ENCODE measurements around the gene MTG2. TPM values are rescaled to one million over a fixed set of nuclear protein-coding genes. Genes with fewer than 3 reads are reported as not detected.
A peak's percentile ranks its signal among the peaks of the same experiment; 100 is the strongest.

The MTG2 gene
- total and polyA plus RNA-seq, 4 experiments from 2014 or later: 15.9 to 50.7 (median 36.2) TPM

DNA sequence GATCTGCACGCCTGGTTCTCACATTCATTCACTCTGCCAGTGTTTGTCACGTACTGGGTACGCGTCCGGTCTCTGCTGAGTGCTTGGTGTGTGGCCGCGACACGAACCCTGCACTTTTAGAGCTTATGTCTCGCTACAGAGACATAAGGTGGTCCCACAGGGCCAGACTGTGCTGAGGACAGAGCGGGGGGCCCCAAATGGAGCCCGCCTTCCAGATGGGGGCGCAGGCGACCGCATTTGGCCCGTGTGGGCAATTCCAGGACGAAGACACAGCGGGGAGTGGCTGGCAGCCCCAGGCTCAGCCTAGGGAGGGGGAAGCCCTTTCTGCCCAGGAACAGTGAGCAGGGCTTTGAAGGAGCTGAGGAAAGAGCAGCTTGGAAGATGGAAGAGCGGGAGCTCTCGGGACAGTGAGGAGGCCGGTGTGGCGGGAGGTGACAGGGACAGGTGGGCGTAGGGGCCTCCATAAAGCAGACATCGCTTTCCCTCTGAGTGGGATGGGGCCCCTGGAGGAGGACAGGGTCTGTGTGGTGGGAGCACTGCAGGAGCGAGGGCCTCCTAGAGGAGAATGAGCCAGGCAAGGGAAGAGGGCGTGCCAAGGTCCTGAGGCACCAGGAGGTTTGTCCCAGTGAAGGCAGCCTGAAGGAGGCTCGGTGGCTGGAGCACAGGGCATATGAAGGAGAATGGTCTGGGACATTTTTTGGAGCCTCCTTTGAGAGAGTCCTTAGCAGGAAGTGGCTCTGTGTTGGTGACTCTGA is 7.8 kb upstream of the MTG2 start:
- H3K9me3 Mint-ChIP-seq: no peaks in the 10 kb centered on the region
- POLR2A ChIA-PET (ENCODE audit: partially characterized antibody): no interaction called here
- no peaks in the 10 kb centered on the region for H3K9me3 ChIP-seq (ENCODE audit: control insufficient read depth in 1 of 2, low read length in 2 of 2)
- peaks cover 10 to 20% of the 10 kb centered on the region in 2 donors for H3K36me3 Mint-ChIP-seq
- peak overlapping the region in 3 of 7 donors; percentile 12 to 68 (median 47) for H3K27ac Mint-ChIP-seq
- CTCF ChIA-PET (ENCODE audit: partially characterized antibody): interaction anchor here (0.9 kb wide), 1 partner anchor 164 kb away, joined by 3 read pairs; no protein-coding TSS in a partner anchor
- H3K4me1 ChIP-seq (ENCODE audit: insufficient read depth, low read length): no peaks in the 10 kb centered on the region
- H3K4me1 Mint-ChIP-seq: no peaks in the 10 kb centered on the region
- H3K4me3 Mint-ChIP-seq: peak overlapping the region in 1 of 8 donors; percentile 15
- no peaks in the 10 kb centered on the region for H3K27me3 Mint-ChIP-seq
- no peaks in the 10 kb centered on the region for H3K27me3 ChIP-seq (ENCODE audit: insufficient read depth, low read length)
- intact Hi-C loops (cut with micrococcal nuclease): no loop called here
- peaks cover 4% of the 10 kb centered on the region for H3K36me3 ChIP-seq (ENCODE audit: insufficient read depth, low read length)
- no peak for DNase-seq
- no peak overlapping the region for H3K4me3 ChIP-seq (ENCODE audit: low read length in 2 of 2)
- H3K27ac ChIP-seq (ENCODE audit: low read depth, low read length): no peak overlapping the region

DNA sequence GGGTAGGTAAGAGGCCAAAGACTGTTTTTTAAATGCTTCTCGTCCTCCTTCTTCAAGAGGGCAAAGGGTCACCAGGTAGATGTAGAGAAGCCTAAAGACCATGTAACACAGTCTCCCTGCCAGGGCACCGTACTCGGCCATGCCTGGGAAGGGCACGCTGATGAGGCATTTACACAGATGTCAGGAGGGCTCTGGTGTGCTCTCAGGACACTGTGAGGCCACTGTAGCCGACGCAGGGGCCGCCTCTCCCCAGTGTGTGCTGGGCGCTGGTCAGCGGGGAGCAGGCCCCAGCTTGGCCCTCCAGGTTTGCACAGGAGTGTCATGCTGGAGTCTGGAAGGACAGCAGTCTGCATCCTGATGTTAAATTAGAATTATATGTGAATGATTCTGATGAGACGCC is 7.1 kb upstream of the MTG2 start:
- Mint-ChIP-seq H3K27ac (peak overlapping the region in 1 of 7 donors; percentile 68), H3K27me3 (no peaks in the 10 kb centered on the region), H3K36me3 (peaks cover 10 to 20% of the 10 kb centered on the region in 2 donors), H3K4me3 (no peak overlapping the region), H3K4me1 (no peaks in the 10 kb centered on the region), H3K9me3 (no peaks in the 10 kb centered on the region)
- no peak overlapping the region for H3K27ac ChIP-seq (ENCODE audit: low read depth, low read length)
- H3K9me3 ChIP-seq (ENCODE audit: control insufficient read depth in 1 of 2, low read length in 2 of 2): no peaks in the 10 kb centered on the region
- DNase-seq: no peak
- POLR2A ChIA-PET (ENCODE audit: partially characterized antibody): no interaction called here
- H3K4me1 ChIP-seq (ENCODE audit: insufficient read depth, low read length): no peaks in the 10 kb centered on the region
- CTCF ChIA-PET (ENCODE audit: partially characterized antibody): no interaction called here
- intact Hi-C loops (cut with micrococcal nuclease): no loop called here
- peaks cover 4% of the 10 kb centered on the region for H3K36me3 ChIP-seq (ENCODE audit: insufficient read depth, low read length)
- no peak overlapping the region for H3K4me3 ChIP-seq (ENCODE audit: low read length in 2 of 2)
- no peaks in the 10 kb centered on the region for H3K27me3 ChIP-seq (ENCODE audit: insufficient read depth, low read length)

DNA sequence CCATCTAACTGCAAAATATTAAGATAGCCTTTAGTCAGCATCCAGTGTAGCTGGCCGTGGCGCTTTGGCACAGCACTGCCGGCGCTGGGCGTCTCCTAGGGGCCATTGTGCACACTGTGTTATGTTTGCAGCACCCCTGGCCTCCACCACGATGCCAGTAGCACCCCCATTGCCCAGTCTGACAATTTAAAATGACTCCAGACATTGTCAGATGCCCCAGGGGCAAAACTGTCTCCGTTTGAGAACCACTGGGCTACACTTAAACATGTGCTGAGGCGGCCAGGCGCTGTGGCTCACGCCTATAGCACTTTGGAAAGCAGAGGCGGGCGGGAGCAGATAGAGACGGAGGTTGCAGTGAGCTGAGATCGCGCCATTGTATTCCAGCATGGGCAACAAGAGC is 6.0 kb upstream of the MTG2 start:
- no peaks in the 10 kb centered on the region for H3K9me3 Mint-ChIP-seq
- DNase-seq: no peak
- CTCF ChIA-PET (ENCODE audit: partially characterized antibody): no interaction called here
- Histone ChIP-seq H3K36me3 (ENCODE audit: insufficient read depth, low read length) (peaks cover 4% of the 10 kb centered on the region), H3K27ac (ENCODE audit: low read depth, low read length) (no peak overlapping the region), H3K9me3 (ENCODE audit: control insufficient read depth in 1 of 2, low read length in 2 of 2) (no peaks in the 10 kb centered on the region), H3K27me3 (ENCODE audit: insufficient read depth, low read length) (no peaks in the 10 kb centered on the region), H3K4me1 (ENCODE audit: insufficient read depth, low read length) (peaks cover 3% of the 10 kb centered on the region), H3K4me3 (ENCODE audit: low read length in 2 of 2) (no peak overlapping the region)
- H3K4me3 Mint-ChIP-seq: no peak overlapping the region
- POLR2A ChIA-PET (ENCODE audit: partially characterized antibody): no interaction called here
- peaks cover 10 to 18% of the 10 kb centered on the region in 2 donors for H3K36me3 Mint-ChIP-seq
- H3K4me1 Mint-ChIP-seq: peaks cover 3 to 4% (median 3%) of the 10 kb centered on the region in 4 donors
- peak overlapping the region in 1 of 7 donors; percentile 36 for H3K27ac Mint-ChIP-seq
- H3K27me3 Mint-ChIP-seq: no peaks in the 10 kb centered on the region
- intact Hi-C loops (cut with micrococcal nuclease): no loop called here

DNA sequence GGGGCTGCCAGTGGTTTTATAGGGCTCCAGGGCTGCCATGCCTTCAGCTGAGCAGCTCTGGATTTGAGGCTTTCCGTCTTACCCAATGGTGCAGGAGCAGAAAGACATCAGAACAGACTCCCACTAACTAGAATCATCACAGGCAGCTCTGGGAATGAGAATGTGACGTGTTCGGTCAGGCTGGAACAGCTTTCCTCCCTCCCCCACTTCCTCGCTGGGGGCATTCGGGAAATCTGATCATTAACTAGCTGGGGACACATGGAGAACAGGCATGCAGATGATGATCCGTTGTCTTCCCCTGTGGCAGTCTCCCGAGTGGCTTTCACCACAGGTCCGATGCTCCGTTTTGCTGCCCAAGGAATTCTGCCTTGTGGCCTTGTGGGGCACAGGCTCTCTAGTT is 5.5 kb upstream of the MTG2 start:
- ChIA-PET POLR2A (ENCODE audit: partially characterized antibody) (no interaction called here), CTCF (ENCODE audit: partially characterized antibody) (interaction anchor here (0.7 kb wide), 1 partner anchor 692 kb away, joined by 3 read pairs; no protein-coding TSS in a partner anchor)
- Histone ChIP-seq H3K9me3 (ENCODE audit: control insufficient read depth in 1 of 2, low read length in 2 of 2) (no peaks in the 10 kb centered on the region), H3K27ac (ENCODE audit: low read depth, low read length) (no peak overlapping the region), H3K27me3 (ENCODE audit: insufficient read depth, low read length) (no peaks in the 10 kb centered on the region), H3K4me3 (ENCODE audit: low read length in 2 of 2) (no peak overlapping the region), H3K36me3 (ENCODE audit: insufficient read depth, low read length) (peaks cover 4% of the 10 kb centered on the region), H3K4me1 (ENCODE audit: insufficient read depth, low read length) (peaks cover 7% of the 10 kb centered on the region)
- H3K9me3 Mint-ChIP-seq: no peaks in the 10 kb centered on the region
- peaks cover 6 to 8% (median 7%) of the 10 kb centered on the region in 4 donors for H3K4me1 Mint-ChIP-seq
- DNase-seq: no peak
- H3K27me3 Mint-ChIP-seq: no peaks in the 10 kb centered on the region
- H3K4me3 Mint-ChIP-seq: no peak overlapping the region
- intact Hi-C loops (cut with micrococcal nuclease): no loop called here
- peaks cover 10 to 19% of the 10 kb centered on the region in 2 donors for H3K36me3 Mint-ChIP-seq
- H3K27ac Mint-ChIP-seq: no peak overlapping the region

DNA sequence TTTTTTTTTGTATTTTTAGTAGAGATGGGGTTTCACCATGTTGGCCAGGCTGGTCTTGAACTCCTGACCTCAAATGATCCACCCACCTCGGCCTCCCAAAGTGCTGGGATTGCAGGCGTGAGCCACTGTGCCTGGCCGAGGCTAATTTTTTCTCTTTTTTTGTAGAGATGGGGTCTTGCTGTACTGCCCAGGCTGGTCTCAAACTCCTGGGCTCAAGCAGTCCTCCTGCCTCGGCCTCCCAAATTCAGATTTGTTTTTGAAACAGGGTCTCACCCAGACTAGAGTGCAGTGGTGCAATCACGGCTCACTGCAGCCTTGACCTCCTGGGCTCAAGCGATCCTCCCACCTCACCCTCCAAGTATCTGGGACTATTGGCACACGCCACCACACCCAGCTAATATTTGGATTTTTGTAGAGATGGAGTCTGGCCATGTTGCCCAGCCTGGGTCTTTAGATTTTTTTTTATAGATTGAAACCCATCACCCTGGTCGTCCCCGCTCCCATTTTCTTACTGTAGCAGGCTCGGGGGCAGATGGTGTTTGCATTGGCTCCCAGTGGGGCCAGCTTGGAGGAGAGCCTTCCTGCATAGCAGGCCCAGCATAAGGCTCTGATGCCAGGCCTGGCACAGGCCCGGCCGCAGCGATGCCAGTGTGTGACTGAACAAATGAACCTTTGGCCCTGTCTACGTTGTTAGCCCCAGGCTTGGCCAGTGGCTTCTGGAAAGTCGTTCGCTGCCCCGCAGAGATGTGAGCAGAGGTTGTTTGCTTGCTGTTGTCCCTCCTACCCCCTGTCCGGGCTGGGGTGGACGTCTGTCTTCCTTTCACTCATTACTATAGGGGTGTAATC is 4.3 kb upstream of the MTG2 start:
- POLR2A ChIA-PET (ENCODE audit: partially characterized antibody): no interaction called here
- Mint-ChIP-seq H3K4me3 (no peak overlapping the region), H3K27ac (no peak overlapping the region), H3K27me3 (no peaks in the 10 kb centered on the region), H3K36me3 (peaks cover 10 to 25% of the 10 kb centered on the region in 2 donors), H3K9me3 (peaks cover 0 to 2% (median 0%) of the 10 kb centered on the region in 8 donors), H3K4me1 (peaks cover 10 to 18% (median 11%) of the 10 kb centered on the region in 4 donors)
- Histone ChIP-seq H3K4me1 (ENCODE audit: insufficient read depth, low read length) (peaks cover 9% of the 10 kb centered on the region), H3K4me3 (ENCODE audit: low read length in 2 of 2) (no peak overlapping the region), H3K9me3 (ENCODE audit: control insufficient read depth in 1 of 2, low read length in 2 of 2) (no peaks in the 10 kb centered on the region), H3K36me3 (ENCODE audit: insufficient read depth, low read length) (peaks cover 4% of the 10 kb centered on the region), H3K27me3 (ENCODE audit: insufficient read depth, low read length) (no peaks in the 10 kb centered on the region), H3K27ac (ENCODE audit: low read depth, low read length) (no peak overlapping the region)
- intact Hi-C loops (cut with micrococcal nuclease): no loop called here
- DNase-seq: no peak
- CTCF ChIA-PET (ENCODE audit: partially characterized antibody): no interaction called here

DNA sequence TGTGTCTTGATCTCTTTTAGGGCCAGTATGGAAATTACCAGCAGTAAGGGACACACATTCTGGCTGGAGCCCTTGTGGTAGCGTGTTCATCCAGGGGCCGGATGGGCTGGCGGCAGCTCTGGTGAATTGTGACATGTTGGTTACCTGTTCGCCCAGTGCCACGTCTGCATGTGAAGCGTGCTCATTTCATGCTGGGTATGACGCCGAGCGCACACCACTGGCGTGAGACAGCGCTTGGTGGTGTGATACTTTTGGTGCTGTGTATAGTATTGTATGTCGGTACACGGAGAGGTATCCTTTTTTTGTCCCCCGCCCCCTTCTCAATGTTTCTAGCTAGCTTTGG is 3.7 kb upstream of the MTG2 start:
- no peak overlapping the region for H3K4me3 ChIP-seq (ENCODE audit: low read length in 2 of 2)
- Mint-ChIP-seq H3K27me3 (no peaks in the 10 kb centered on the region), H3K4me1 (peaks cover 13 to 24% (median 15%) of the 10 kb centered on the region in 4 donors), H3K9me3 (peaks cover 0 to 2% (median 0%) of the 10 kb centered on the region in 8 donors), H3K27ac (no peak overlapping the region), H3K4me3 (no peak overlapping the region), H3K36me3 (peaks cover 7 to 22% of the 10 kb centered on the region in 2 donors)
- intact Hi-C loops (cut with micrococcal nuclease): no loop called here
- H3K27ac ChIP-seq (ENCODE audit: low read depth, low read length): no peak overlapping the region
- ChIA-PET CTCF (ENCODE audit: partially characterized antibody) (no interaction called here), POLR2A (ENCODE audit: partially characterized antibody) (no interaction called here)
- peaks cover 4% of the 10 kb centered on the region for H3K36me3 ChIP-seq (ENCODE audit: insufficient read depth, low read length)
- no peaks in the 10 kb centered on the region for H3K9me3 ChIP-seq (ENCODE audit: control insufficient read depth in 1 of 2, low read length in 2 of 2)
- H3K4me1 ChIP-seq (ENCODE audit: insufficient read depth, low read length): peaks cover 15% of the 10 kb centered on the region
- DNase-seq: no peak
- no peaks in the 10 kb centered on the region for H3K27me3 ChIP-seq (ENCODE audit: insufficient read depth, low read length)

DNA sequence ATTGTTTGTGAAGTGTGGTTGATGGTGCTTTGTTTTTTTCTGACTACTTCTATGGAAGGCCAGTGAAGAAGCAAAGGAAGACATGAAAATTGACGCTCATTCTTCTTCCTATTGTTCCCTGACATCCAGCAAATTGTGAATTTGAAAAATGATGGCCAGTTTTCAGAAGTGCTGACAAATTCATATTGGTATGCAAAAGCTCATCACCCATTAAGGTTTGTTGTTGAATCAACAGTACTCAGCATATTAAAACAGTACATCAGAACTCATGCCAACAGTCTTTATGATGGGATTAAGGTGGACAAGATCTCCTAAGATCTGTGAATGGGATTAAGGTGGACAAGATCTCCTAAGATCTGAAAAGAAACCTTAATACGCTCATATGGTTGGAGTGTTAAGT is 1.0 kb upstream of the MTG2 start:
- Mint-ChIP-seq H3K9me3 (peaks cover 0 to 2% (median 0%) of the 10 kb centered on the region in 8 donors), H3K4me3 (peak overlapping the region; percentile 89 to 97 (median 92))
- peak overlapping the region in 1 of 2 donors; percentile 92 for H3K4me3 ChIP-seq (ENCODE audit: low read length in 2 of 2)

More for the DNA sequence above, 1.0 kb upstream of the MTG2 start:
- ChIA-PET POLR2A (ENCODE audit: partially characterized antibody) (interaction anchor here (1.2 to 1.9 kb wide), 2 partner anchors 60 to 115 kb away, joined by 3 to 4 read pairs; partner anchors contain the start of gene LSM14B), CTCF (ENCODE audit: partially characterized antibody) (no interaction called here)
- no peaks in the 10 kb centered on the region for H3K27me3 Mint-ChIP-seq
- Histone ChIP-seq H3K4me1 (ENCODE audit: insufficient read depth, low read length) (peaks cover 22% of the 10 kb centered on the region), H3K27me3 (ENCODE audit: insufficient read depth, low read length) (no peaks in the 10 kb centered on the region), H3K27ac (ENCODE audit: low read depth, low read length) (peak overlapping the region; percentile 94), H3K36me3 (ENCODE audit: insufficient read depth, low read length) (no peaks in the 10 kb centered on the region), H3K9me3 (ENCODE audit: control insufficient read depth in 1 of 2, low read length in 2 of 2) (no peaks in the 10 kb centered on the region)
- H3K36me3 Mint-ChIP-seq: peaks cover 0 to 12% of the 10 kb centered on the region in 2 donors
- peaks cover 15 to 41% (median 30%) of the 10 kb centered on the region in 4 donors for H3K4me1 Mint-ChIP-seq
- peak in 1 of 5 donors; percentile 2 for DNase-seq
- intact Hi-C loops (cut with micrococcal nuclease): loop anchor here (1.0 to 5.0 kb wide), 5 partner anchors 39 to 225 kb away; partner anchors contain the start of genes CABLES2, OSBPL2, PSMA7 and RPS21
- H3K27ac Mint-ChIP-seq: peak overlapping the region; percentile 93 to 98 (median 96)

All from CD4-positive, alpha-beta memory T cell (primary cell).